22Rv1 (cell line): Measurements from ENCODE around the gene RTCB.
A peak's percentile ranks its signal among the peaks of the same experiment; 100 is the strongest.

Experiments used
- H3K27ac ChIP-seq: fragments of 450-650 bp; 2 replicates; pipeline ENCODE4 v1.5.1; 2017
- ZFX ChIP-seq: fragments of 450-650 bp; IDR thresholded peaks from 2 replicates; pipeline ENCODE4 v1.6.1; 2017; ENCODE audit warnings: antibody characterized with exemption, borderline replicate concordance
- TF ChIP-seq, protein P1 (sequence below): fragments of 450-650 bp; IDR thresholded peaks from 2 replicates; pipeline ENCODE4 v1.5.1; 2017; ENCODE audit warnings: mild to moderate bottlenecking

The RTCB gene

GRCh38 chr22:32411829-32412592, at the start of gene RTCB:
Gene RTCB, minus strand, starts transcription at chr22:32412247. Its CDS starts 91 bp downstream, at chr22:32412156.
- TF ChIP-seq, protein P1, sequence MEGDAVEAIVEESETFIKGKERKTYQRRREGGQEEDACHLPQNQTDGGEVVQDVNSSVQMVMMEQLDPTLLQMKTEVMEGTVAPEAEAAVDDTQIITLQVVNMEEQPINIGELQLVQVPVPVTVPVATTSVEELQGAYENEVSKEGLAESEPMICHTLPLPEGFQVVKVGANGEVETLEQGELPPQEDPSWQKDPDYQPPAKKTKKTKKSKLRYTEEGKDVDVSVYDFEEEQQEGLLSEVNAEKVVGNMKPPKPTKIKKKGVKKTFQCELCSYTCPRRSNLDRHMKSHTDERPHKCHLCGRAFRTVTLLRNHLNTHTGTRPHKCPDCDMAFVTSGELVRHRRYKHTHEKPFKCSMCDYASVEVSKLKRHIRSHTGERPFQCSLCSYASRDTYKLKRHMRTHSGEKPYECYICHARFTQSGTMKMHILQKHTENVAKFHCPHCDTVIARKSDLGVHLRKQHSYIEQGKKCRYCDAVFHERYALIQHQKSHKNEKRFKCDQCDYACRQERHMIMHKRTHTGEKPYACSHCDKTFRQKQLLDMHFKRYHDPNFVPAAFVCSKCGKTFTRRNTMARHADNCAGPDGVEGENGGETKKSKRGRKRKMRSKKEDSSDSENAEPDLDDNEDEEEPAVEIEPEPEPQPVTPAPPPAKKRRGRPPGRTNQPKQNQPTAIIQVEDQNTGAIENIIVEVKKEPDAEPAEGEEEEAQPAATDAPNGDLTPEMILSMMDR: no peak; the same call in 1 of the 2 replicates
- TF ChIP-seq ZFX: no peak
- peak within 1 kb of the TSS; percentile 65 for H3K27ac ChIP-seq

GRCh38 chr22:32457031-32457430, 45.0 kb upstream of the RTCB start:
- TF ChIP-seq, protein P1: no peak
- TF ChIP-seq ZFX: no peak

DNA sequence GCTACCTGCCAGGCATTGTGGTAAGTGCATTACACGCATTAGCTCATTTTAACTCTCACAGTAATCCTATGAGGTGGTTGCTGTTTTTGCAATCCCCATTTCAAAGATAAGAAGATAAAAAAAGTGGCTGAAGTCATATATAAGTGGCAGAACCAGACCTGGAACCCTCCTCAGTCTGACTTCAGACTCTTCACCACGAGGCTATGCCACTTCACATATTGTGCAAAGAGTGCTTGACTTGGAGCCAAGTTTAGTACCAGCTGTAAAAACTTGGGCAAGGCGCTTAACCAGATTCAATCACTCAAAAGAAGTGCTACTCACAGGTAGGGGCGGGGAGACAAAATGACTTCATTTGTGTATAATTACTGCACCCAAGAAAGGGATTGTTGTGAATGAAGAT, 36.9 kb upstream of the RTCB start:
- H3K27ac ChIP-seq: no peak overlapping the region
- TF ChIP-seq, protein P1: no peak
- TF ChIP-seq ZFX: no peak

More at GRCh38 chr22:32457031-32457430, 45.0 kb upstream of the RTCB start:
- H3K27ac ChIP-seq: no peak overlapping the region

DNA sequence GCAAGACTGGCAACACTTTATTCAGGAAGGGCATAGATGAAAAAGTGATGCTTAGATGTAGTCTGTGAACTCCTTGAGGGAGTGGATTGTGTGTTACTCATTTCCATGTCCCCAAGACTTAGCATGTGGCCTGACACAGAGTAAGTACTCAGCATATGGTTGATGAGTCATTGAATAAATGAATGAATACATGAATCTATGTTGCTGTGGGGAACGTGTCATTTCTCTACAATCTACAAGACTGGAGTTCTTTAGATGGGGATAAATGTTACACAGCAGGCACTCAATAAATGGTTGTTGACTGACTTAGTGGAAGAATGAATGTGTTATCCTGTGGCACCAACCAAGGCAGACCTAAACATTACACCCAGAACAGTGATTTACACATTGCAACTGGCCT, 34.3 kb upstream of the RTCB start:
- H3K27ac ChIP-seq: no peak overlapping the region
- TF ChIP-seq, protein P1: no peak
- no peak for TF ChIP-seq ZFX

GRCh38 chr22:32444068-32444467, 32.0 kb upstream of the RTCB start:
- TF ChIP-seq ZFX: no peak
- TF ChIP-seq, protein P1: peak; percentile 75
- H3K27ac ChIP-seq: no peak overlapping the region

GRCh38 chr22:32430352-32430751, 18.3 kb upstream of the RTCB start:
- no peak overlapping the region for H3K27ac ChIP-seq
- TF ChIP-seq, protein P1: no peak

- TF ChIP-seq, protein P1: no peak
- TF ChIP-seq ZFX: no peak
- H3K27ac ChIP-seq: no peak overlapping the region
Measured at GRCh38 chr22:32426881-32427280, 14.8 kb upstream of the RTCB start.
